Heart left ventricle (tissue), 13 donors: ENCODE data around the gene FAM149B1.

Experiments
- CTCF ChIP-seq, 12 donors: fragments of 200-600 bp; sonication (generic) in 4 of 12; IDR thresholded peaks; one replicate each; pipeline versions ENCODE4 v1.5.0 to v1.8.0; 2018 to 2022; ENCODE audit warnings: antibody characterized with exemption in 12 of 12, mild to moderate bottlenecking in 5 of 12
- POLR2A ChIP-seq, 2 donors: fragments of 450-650 bp; IDR thresholded peaks; one replicate each; pipeline ENCODE4 v1.6.1; 2017; ENCODE audit warnings: antibody characterized with exemption in 2 of 2, mild to moderate bottlenecking in 2 of 2, moderate library complexity in 2 of 2
- donor health status: ischemic (EF 13 %, LVEDD 7.1; RV severe dilation, severe dysfunction).
- donor health status: DM: no; HTN: yes; CAD: no.
- donor health status: DM: no; HTN: no; CAD: no.
- donor health status: ischemic (EF 25% LVEDD 6.9; RV normal size, moderate dysfunction).
- donor health status: ischemic (EF 25% LVEDD 5.7; RV mildly dilated, moderate dysfunction).
- donor health status: ischemic (EF 35%, LVEDD 5.7; RV mildly dilated, moderate dysfunction).
- donor health status: nonischemic (EF 11% LVEDD 7.7; RV severe dilation, severe dysfunction).
- donor health status: DM: yes; HTN: yes; CAD: no.
- donor health status: PGD.
- donor health status: ischemic (EF 29% LVEDD 5.4; RV normal size, mild dysfunction).
- donor health status: nonischemic (EF 23%, LVEDD 6.1; RV moderate dilation, normal function).

DNA sequence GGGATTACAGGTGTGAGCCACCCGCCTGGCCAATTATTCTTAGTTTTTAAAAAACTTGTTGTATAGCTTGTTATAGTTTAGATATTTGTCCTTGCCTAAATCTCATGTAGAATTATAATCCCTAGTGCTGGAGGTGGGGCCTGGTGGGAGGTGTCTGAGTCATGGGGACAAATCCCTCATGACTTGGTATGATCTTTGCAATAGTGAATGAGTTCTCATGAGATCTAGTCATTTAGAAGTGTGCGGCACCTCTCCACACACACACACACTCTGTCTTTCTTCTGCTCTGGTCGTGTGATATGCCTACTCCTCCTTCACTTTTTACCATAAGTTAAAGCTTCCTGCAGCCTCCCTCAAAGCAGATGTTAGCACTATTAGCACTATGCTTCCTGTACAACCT, 37.2 kb downstream of the FAM149B1 start:
- TF ChIP-seq CTCF (IDR thresholded peaks at IDR 0.05) (no peak), POLR2A (IDR thresholded peaks at IDR 0.05) (no peak)
